Superior temporal gyrus (tissue), 1 donor: ENCODE results near the gene MICALL1.

ENCODE experiments used
- DNase-seq: peaks from one replicate; pipeline ENCODE4 v3.0.0-alpha.2; 2016; ENCODE audit errors: extremely low spot score

MICALL1 gene

GRCh38 chr22:37983860-37984791, 78.0 kb downstream of the MICALL1 start, which contains the start of gene SOX10:
Gene SOX10, minus strand, starts transcription at chr22:37984555. Its CDS starts 771 bp downstream, at chr22:37983784.
- DNase-seq = peak; percentile 74

GRCh38 chr22:37985050-37985585, 79.0 kb downstream of the MICALL1 start:
- no peak for DNase-seq

GRCh38 chr22:37985751-37986281, 79.7 kb downstream of the MICALL1 start:
- peak; percentile 86 for DNase-seq

GRCh38 chr22:37986371-37986770, 80.3 kb downstream of the MICALL1 start:
- DNase-seq = no peak

- DNase-seq = no peak
Measured at GRCh38 chr22:37989146-37990045, 83.3 kb downstream of the MICALL1 start.

- no peak for DNase-seq
Measured at GRCh38 chr22:37990301-37990700, 84.2 kb downstream of the MICALL1 start.

GRCh38 chr22:37990862-37991261, 84.8 kb downstream of the MICALL1 start:
- no peak for DNase-seq

GRCh38 chr22:37991731-37992442, 85.8 kb downstream of the MICALL1 start:
- no peak for DNase-seq
